D721Med (cell line): ENCODE results near the gene PI16.
"Not testable (repeated sequence)": the region's sequence is repeated elsewhere in the genome, so short reads cannot be mapped to it uniquely, and the experiment has no call there.

ENCODE experiments used
- DNase-seq: peaks from one replicate; pipeline ENCODE4 v3.0.0; 2011; ENCODE audit warnings: low spot score; ENCODE audit not compliant: insufficient read length
- FAIRE-seq: peaks from 2 replicates; lab custom pipeline; 2011; peaks lifted over from hg19 to GRCh38; lab: Jason Lieb, UNC
- TF ChIP-seq, protein P1 (sequence below): IDR thresholded peaks from 2 replicates; pipeline ENCODE4 v1.5.1; 2012; ENCODE audit warnings: mild to moderate bottlenecking, control low read depth; ENCODE audit not compliant: insufficient read depth; ENCODE audit errors: missing control alignments

Gene PI16

GRCh38 chr6:36936824-36937223 is 17.7 kb upstream of the PI16 start:
- TF ChIP-seq, protein P1, sequence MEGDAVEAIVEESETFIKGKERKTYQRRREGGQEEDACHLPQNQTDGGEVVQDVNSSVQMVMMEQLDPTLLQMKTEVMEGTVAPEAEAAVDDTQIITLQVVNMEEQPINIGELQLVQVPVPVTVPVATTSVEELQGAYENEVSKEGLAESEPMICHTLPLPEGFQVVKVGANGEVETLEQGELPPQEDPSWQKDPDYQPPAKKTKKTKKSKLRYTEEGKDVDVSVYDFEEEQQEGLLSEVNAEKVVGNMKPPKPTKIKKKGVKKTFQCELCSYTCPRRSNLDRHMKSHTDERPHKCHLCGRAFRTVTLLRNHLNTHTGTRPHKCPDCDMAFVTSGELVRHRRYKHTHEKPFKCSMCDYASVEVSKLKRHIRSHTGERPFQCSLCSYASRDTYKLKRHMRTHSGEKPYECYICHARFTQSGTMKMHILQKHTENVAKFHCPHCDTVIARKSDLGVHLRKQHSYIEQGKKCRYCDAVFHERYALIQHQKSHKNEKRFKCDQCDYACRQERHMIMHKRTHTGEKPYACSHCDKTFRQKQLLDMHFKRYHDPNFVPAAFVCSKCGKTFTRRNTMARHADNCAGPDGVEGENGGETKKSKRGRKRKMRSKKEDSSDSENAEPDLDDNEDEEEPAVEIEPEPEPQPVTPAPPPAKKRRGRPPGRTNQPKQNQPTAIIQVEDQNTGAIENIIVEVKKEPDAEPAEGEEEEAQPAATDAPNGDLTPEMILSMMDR = no peak
- DNase-seq (no peak), FAIRE-seq (no peak)

GRCh38 chr6:36937896-36938295 is 16.6 kb upstream of the PI16 start:
- TF ChIP-seq, protein P1 = no peak
- no peak for FAIRE-seq
- no peak for DNase-seq

- FAIRE-seq (no peak), DNase-seq (no peak)
- TF ChIP-seq, protein P1 = no peak
Measured at GRCh38 chr6:36938536-36938935, 16.0 kb upstream of the PI16 start.

DNA sequence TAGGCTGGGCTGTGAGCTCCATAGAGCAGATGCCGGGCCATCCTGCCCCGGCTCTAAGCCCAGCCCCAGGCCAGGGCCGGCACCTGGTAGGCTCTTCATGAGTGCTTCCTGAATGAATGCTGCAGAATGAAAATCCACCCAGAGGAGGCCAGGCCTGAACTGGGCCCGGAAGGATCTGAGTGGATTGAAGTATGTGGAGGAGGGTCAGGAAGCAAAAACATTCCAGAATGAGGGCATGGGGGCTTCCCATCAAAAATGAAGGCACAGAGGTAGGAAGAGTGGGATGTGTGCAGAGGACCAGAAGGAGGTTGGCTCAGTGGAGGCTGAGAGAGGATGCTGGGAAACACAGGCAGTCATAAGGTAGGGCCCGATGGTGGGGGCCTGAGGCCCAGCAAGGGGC is 15.5 kb upstream of the PI16 start:
- not testable (repeated sequence) for FAIRE-seq, DNase-seq

DNA sequence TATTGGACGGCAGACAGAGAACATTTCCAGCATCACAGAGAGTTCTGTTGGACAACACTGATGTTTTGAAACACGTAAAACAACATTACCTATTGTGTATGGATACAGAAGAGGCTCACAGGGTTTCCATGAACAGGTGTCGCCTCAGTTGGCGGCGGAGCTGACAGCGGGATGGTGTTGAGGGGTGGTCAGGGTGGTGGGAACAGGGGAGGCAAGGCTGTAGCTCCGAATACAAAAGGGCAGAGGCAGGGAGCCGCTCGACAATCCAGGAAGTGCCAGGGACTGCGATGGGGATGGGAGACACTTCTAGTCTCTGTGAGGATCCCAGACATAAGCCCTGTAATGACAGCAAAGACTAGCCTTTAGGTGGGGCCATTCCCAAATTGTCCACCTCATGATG is 14.5 kb upstream of the PI16 start:
- TF ChIP-seq, protein P1 = no peak
- FAIRE-seq (no peak), DNase-seq (no peak)

DNA sequence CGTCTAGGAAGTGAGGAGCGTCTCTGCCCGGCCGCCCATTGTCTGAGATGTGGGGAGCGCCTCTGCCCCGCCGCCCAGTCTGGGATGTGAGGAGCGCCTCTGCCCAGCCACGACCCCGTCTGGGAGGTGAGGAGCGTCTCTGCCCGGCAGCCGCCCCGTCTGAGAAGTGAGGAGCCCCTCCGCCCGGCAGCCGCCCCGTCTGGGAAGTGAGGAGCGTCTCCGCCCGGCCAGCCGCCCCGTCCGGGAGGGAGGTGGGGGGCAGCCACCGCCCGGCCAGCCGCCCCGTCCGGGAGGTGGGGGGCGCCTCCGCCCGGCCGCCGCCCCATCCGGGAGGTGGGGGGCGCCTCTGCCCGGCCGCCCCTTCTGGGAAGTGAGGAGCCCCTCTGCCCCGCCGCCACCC is 13.0 kb upstream of the PI16 start:
- not testable (repeated sequence) for DNase-seq, FAIRE-seq

DNA sequence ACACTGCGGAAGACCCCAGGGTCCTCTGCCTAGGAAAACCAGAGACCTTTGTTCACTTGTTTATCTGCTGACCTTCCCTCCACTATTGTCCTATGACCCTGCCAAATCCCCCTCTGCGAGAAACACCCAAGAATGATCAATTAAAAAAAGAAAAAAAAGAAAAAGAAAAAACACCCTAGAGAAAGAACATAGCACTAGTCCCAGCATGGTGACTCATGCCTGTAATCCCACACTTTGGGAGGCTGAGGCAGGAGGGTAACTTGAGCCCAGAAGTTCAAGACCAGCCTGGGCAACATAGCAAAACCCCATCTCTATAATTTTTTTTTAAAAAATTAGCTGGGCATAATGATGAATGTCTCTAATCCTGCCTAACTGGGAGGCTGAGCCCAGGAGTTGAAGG is 12.2 kb upstream of the PI16 start:
- not testable (repeated sequence) for DNase-seq, FAIRE-seq

- FAIRE-seq (no peak), DNase-seq (no peak)
- TF ChIP-seq, protein P1 = no peak
Measured at GRCh38 chr6:36944650-36945049, 9.9 kb upstream of the PI16 start.

GRCh38 chr6:36945301-36945700 is 9.2 kb upstream of the PI16 start:
- DNase-seq (no peak), FAIRE-seq (no peak)
- TF ChIP-seq, protein P1 = no peak
